ENCODE measurements around the gene HSD3B2. TPM values are rescaled to one million over a fixed set of nuclear protein-coding genes. Genes with fewer than 3 reads are reported as not detected.

HSD3B2 gene
- total RNA-seq, 1 experiment from 2014 or later, result not detected

DNA sequence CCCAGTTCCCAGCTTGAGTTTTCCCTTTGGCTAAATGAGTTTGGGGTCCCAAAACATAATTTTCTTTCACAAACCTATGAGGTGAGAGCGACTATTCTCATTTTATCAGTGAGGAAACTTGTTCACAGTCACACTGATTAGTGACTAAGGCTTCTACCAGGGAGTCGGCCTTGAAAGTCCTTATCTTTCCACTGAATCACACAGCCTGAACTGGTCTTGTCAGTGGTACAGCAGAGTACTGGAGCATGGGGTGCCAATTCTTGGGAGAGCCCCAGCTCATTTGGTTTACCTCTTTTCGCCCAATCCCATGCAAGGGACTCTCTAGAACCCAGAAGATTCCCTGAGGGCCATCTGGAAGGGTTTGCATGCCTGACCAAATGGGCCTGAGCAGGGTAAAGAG lies 16.9 kb downstream of the HSD3B2 start:
- BruUV-seq (replicated peaks), result no TSS peak
- DNase-seq (ENCODE audit: low spot score), result no peak
- POLR2A ChIA-PET (ENCODE audit: low non-redundant PET), result no interaction called here
- no peaks in the 10 kb centered on the region for H3K4me1 ChIP-seq (ENCODE audit: insufficient read depth, low read length, poor library complexity, severe bottlenecking)
- no peak for TF ChIP-seq EZH2 (IDR thresholded peaks at IDR 0.05; ENCODE audit: borderline replicate concordance, low read depth, low read length, poor library complexity, severe bottlenecking)
- TF ChIP-seq, protein P1, sequence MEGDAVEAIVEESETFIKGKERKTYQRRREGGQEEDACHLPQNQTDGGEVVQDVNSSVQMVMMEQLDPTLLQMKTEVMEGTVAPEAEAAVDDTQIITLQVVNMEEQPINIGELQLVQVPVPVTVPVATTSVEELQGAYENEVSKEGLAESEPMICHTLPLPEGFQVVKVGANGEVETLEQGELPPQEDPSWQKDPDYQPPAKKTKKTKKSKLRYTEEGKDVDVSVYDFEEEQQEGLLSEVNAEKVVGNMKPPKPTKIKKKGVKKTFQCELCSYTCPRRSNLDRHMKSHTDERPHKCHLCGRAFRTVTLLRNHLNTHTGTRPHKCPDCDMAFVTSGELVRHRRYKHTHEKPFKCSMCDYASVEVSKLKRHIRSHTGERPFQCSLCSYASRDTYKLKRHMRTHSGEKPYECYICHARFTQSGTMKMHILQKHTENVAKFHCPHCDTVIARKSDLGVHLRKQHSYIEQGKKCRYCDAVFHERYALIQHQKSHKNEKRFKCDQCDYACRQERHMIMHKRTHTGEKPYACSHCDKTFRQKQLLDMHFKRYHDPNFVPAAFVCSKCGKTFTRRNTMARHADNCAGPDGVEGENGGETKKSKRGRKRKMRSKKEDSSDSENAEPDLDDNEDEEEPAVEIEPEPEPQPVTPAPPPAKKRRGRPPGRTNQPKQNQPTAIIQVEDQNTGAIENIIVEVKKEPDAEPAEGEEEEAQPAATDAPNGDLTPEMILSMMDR (conservative IDR thresholded peaks at IDR 0.05; ENCODE audit: low read depth, low read length), result no peak
- CTCF ChIA-PET, result no interaction called here
- H3K4me3 ChIP-seq (ENCODE audit: low read depth, low read length, poor library complexity, severe bottlenecking), result no peak overlapping the region
- no peaks in the 10 kb centered on the region for H3K9me3 ChIP-seq (ENCODE audit: low read depth, low read length, poor library complexity, severe bottlenecking)
- no peaks in the 10 kb centered on the region for H3K27me3 ChIP-seq (replicated peaks; ENCODE audit: insufficient read depth, low read depth, low read length, poor library complexity)
- intact Hi-C loops (cut with micrococcal nuclease; ENCODE audit: unreplicated experiment), result no loop called here
- no peaks in the 10 kb centered on the region for H3K36me3 ChIP-seq (ENCODE audit: insufficient read depth, low read length, poor library complexity, severe bottlenecking)
- no peak overlapping the region for H3K27ac ChIP-seq (ENCODE audit: low read depth, low read length, poor library complexity, severe bottlenecking)

DNA sequence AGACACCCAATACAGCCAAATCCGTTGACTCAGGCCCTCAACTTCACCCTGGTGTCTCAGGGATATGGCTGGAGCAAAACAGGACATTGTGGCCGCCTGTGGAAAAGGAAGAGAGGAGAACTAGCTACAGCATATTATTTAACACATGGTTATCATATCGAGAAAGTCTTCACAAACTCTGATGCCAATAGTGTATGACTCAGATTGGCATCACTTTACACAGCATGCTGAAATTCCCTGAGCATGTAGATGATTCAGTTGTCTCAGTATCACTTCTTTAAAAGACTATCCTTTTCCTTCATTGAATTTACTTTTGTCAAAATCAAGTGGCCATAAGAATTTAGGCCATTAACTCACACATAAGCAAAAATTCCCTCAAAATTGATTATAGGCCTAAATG lies 20.1 kb downstream of the HSD3B2 start:
- Histone ChIP-seq H3K27me3 (replicated peaks; ENCODE audit: insufficient read depth, low read depth, low read length, poor library complexity) (no peaks in the 10 kb centered on the region), H3K4me1 (ENCODE audit: insufficient read depth, low read length, poor library complexity, severe bottlenecking) (no peaks in the 10 kb centered on the region), H3K36me3 (ENCODE audit: insufficient read depth, low read length, poor library complexity, severe bottlenecking) (no peaks in the 10 kb centered on the region), H3K27ac (ENCODE audit: low read depth, low read length, poor library complexity, severe bottlenecking) (no peak overlapping the region), H3K9me3 (ENCODE audit: low read depth, low read length, poor library complexity, severe bottlenecking) (no peaks in the 10 kb centered on the region), H3K4me3 (ENCODE audit: low read depth, low read length, poor library complexity, severe bottlenecking) (no peak overlapping the region)
- intact Hi-C loops (cut with micrococcal nuclease; ENCODE audit: unreplicated experiment), result no loop called here
- ChIA-PET CTCF (no interaction called here), POLR2A (ENCODE audit: low non-redundant PET) (no interaction called here)
- no peak for TF ChIP-seq EZH2 (IDR thresholded peaks at IDR 0.05; ENCODE audit: borderline replicate concordance, low read depth, low read length, poor library complexity, severe bottlenecking)
- TF ChIP-seq, protein P1 (conservative IDR thresholded peaks at IDR 0.05; ENCODE audit: low read depth, low read length), result no peak
- DNase-seq (ENCODE audit: low spot score), result no peak
- no TSS peak for BruUV-seq (replicated peaks)

DNA sequence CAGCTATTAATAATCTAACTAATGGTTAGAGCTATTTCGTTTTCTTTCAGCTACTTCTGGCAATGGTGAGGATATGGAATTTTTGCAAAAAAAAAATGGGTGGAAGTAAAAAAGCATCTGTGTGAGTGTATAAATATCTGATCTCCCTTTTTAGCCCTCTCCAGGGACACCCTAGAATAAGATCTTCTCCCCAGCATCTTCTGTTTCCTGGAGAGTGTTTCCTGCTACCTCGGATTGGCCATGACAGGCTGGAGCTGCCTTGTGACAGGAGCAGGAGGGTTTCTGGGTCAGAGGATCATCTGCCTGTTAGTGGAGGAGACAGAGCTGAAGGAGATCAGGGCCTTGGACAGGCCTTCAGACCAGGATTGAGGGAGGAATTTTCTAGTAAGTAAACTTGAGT lies 23.8 kb downstream of the HSD3B2 start:
- ChIA-PET CTCF (interaction anchor here (0.6 kb wide), 1 partner anchor 15 kb away, joined by 3 read pairs; no protein-coding TSS in a partner anchor), POLR2A (ENCODE audit: low non-redundant PET) (no interaction called here)
- H3K27ac ChIP-seq (ENCODE audit: low read depth, low read length, poor library complexity, severe bottlenecking), result no peak overlapping the region
- H3K27me3 ChIP-seq (replicated peaks; ENCODE audit: insufficient read depth, low read depth, low read length, poor library complexity), result peaks cover 4% of the 10 kb centered on the region
- H3K4me3 ChIP-seq (ENCODE audit: low read depth, low read length, poor library complexity, severe bottlenecking), result no peak overlapping the region
- H3K36me3 ChIP-seq (ENCODE audit: insufficient read depth, low read length, poor library complexity, severe bottlenecking), result no peaks in the 10 kb centered on the region
- intact Hi-C loops (cut with micrococcal nuclease; ENCODE audit: unreplicated experiment), result no loop called here
- H3K9me3 ChIP-seq (ENCODE audit: low read depth, low read length, poor library complexity, severe bottlenecking), result no peaks in the 10 kb centered on the region
- TF ChIP-seq, protein P1 (conservative IDR thresholded peaks at IDR 0.05; ENCODE audit: low read depth, low read length), result no peak
- no peak for DNase-seq (ENCODE audit: low spot score)
- no TSS peak for BruUV-seq (replicated peaks)
- H3K4me1 ChIP-seq (ENCODE audit: insufficient read depth, low read length, poor library complexity, severe bottlenecking), result no peaks in the 10 kb centered on the region
